Measurements from ENCODE around the gene KCND1.

GRCh38 chrX:48920718-48921104 lies 50.9 kb downstream of the KCND1 start:
- TF ChIP-seq ZNF274 (IDR thresholded peaks at IDR 0.05; ENCODE audit: low read depth, low read length) (no peak), SUZ12 (IDR thresholded peaks at IDR 0.05; ENCODE audit: extremely low read depth, insufficient read depth, insufficient read length) (no peak), YY1 (IDR thresholded peaks at IDR 0.05; ENCODE audit: insufficient read depth, insufficient read length) (no peak)
